ENCODE results near the gene HLA-DRB1.
"Not testable (repeated sequence)": the region's sequence is repeated elsewhere in the genome, so short reads cannot be mapped to it uniquely, and the experiment has no call there.

Gene HLA-DRB1

GRCh38 chr6:32609731-32610640 is 20.3 kb upstream of the HLA-DRB1 start:
- peak; percentile 27 for DNase-seq (ENCODE audit: low read depth)

GRCh38 chr6:32609391-32609730 is 19.7 kb upstream of the HLA-DRB1 start:
- DNase-seq (ENCODE audit: low read depth) = no peak

GRCh38 chr6:32608362-32608761 is 18.7 kb upstream of the HLA-DRB1 start:
- no peak for DNase-seq (ENCODE audit: low read depth)

- no peak for DNase-seq (ENCODE audit: low read depth)
Measured at GRCh38 chr6:32607988-32608298, 18.3 kb upstream of the HLA-DRB1 start.

- no peak for DNase-seq (ENCODE audit: low read depth)
Measured at GRCh38 chr6:32607263-32607987, 17.8 kb upstream of the HLA-DRB1 start.

GRCh38 chr6:32604434-32604877 is 14.8 kb upstream of the HLA-DRB1 start:
- no peak for DNase-seq (ENCODE audit: low read depth)

GRCh38 chr6:32603888-32604287 is 14.2 kb upstream of the HLA-DRB1 start:
- no peak for DNase-seq (ENCODE audit: low read depth)

- DNase-seq (ENCODE audit: low read depth) = no peak
Measured at GRCh38 chr6:32603222-32603621, 13.6 kb upstream of the HLA-DRB1 start.

- DNase-seq (ENCODE audit: low read depth) = no peak
Measured at GRCh38 chr6:32602383-32602782, 12.7 kb upstream of the HLA-DRB1 start.

GRCh38 chr6:32597024-32597423 is 7.4 kb upstream of the HLA-DRB1 start:
- no peak for DNase-seq (ENCODE audit: low read depth)

GRCh38 chr6:32590713-32591112 is 1.1 kb upstream of the HLA-DRB1 start:
- DNase-seq (ENCODE audit: low read depth) = not testable (repeated sequence)

- no peak for DNase-seq (ENCODE audit: low read depth)
Measured at GRCh38 chr6:32588156-32588555, 1.5 kb downstream of the HLA-DRB1 start.

- DNase-seq (ENCODE audit: low read depth) = no peak
Measured at GRCh38 chr6:32583527-32583898, 6.1 kb downstream of the HLA-DRB1 start.

- no peak for DNase-seq (ENCODE audit: low read depth)
Measured at GRCh38 chr6:32581315-32582095, 8.1 kb downstream of the HLA-DRB1 start.

- DNase-seq (ENCODE audit: low read depth) = no peak
Measured at GRCh38 chr6:32580593-32580992, 9.1 kb downstream of the HLA-DRB1 start.

GRCh38 chr6:32578962-32579361 is 10.7 kb downstream of the HLA-DRB1 start:
- no peak for DNase-seq (ENCODE audit: low read depth)

GRCh38 chr6:32577493-32577892 is 12.2 kb downstream of the HLA-DRB1 start:
- DNase-seq (ENCODE audit: low read depth) = not testable (repeated sequence)

- no peak for DNase-seq (ENCODE audit: low read depth)
Measured at GRCh38 chr6:32576250-32576649, 13.4 kb downstream of the HLA-DRB1 start.

GRCh38 chr6:32570363-32570905 is 19.2 kb downstream of the HLA-DRB1 start:
- no peak for DNase-seq (ENCODE audit: low read depth)

GRCh38 chr6:32568561-32568960 is 21.1 kb downstream of the HLA-DRB1 start:
- DNase-seq (ENCODE audit: low read depth) = no peak

GRCh38 chr6:32566957-32567356 is 22.7 kb downstream of the HLA-DRB1 start:
- DNase-seq (ENCODE audit: low read depth) = no peak

- DNase-seq (ENCODE audit: low read depth) = no peak
Measured at GRCh38 chr6:32565511-32565910, 24.1 kb downstream of the HLA-DRB1 start.

All from stimulated activated CD8-positive, alpha-beta memory T cell treated with anti-CD3 and anti-CD28 coated beads, Interleukin-12 subunit alpha, Interleukin-12 subunit beta, amount 100 ng/mL, for 4 hours (primary cell).